ENCODE data around the gene C9.

- TF ChIP-seq TAF1 (IDR thresholded peaks at IDR 0.05; ENCODE audit: borderline replicate concordance, insufficient read depth, low read length) (no peak), POLR2AphosphoS5 (IDR thresholded peaks at IDR 0.05; ENCODE audit: low read depth, low read length) (no peak), REST (IDR thresholded peaks at IDR 0.05; ENCODE audit: insufficient read depth in 1 of 2, low read depth in 2 of 2, low read length in 2 of 2) (no peak), SIN3A (IDR thresholded peaks at IDR 0.05; ENCODE audit: borderline replicate concordance, insufficient read depth, low read length) (no peak), FOXP2 (optimal IDR thresholded peaks at IDR 0.05; ENCODE audit: borderline replicate concordance, extremely low read depth, extremely low read length, insufficient read depth) (no peak)
Observed at GRCh38 chr5:39364367-39364766, at the start of gene C9.

All from PFSK-1 (cell line).